Stimulated activated naive CD4-positive, alpha-beta T cell (primary cell): ENCODE results near the gene ACTN1.

ENCODE experiments used
- DNase-seq, 6 experiments: peaks; one replicate each; lab custom pipeline; 2025; lab: John Stamatoyannopoulos, UW

Gene ACTN1

GRCh38 chr14:68919129-68919927, 59.8 kb downstream of the ACTN1 start:
- no peak for DNase-seq

GRCh38 chr14:68918612-68919011, 60.5 kb downstream of the ACTN1 start:
- DNase-seq: peak in 3 of 6 experiments; percentile 4 to 37 (median 28)

GRCh38 chr14:68916358-68916941, 62.7 kb downstream of the ACTN1 start:
- DNase-seq: no peak

- DNase-seq: no peak
These were observed 65.6 kb downstream of the ACTN1 start for GRCh38 chr14:68913516-68913915.

GRCh38 chr14:68911594-68912227, 67.4 kb downstream of the ACTN1 start:
- DNase-seq: peak; percentile 64 to 88 (median 72)

- DNase-seq: no peak
These were observed 68.6 kb downstream of the ACTN1 start for GRCh38 chr14:68910540-68910939.

- no peak for DNase-seq
These were observed 70.3 kb downstream of the ACTN1 start for GRCh38 chr14:68908803-68909202.

- no peak for DNase-seq
These were observed 70.9 kb downstream of the ACTN1 start for GRCh38 chr14:68908201-68908600.

- DNase-seq: no peak
These were observed 72.7 kb downstream of the ACTN1 start for GRCh38 chr14:68906439-68906838.

- no peak for DNase-seq
These were observed 73.8 kb downstream of the ACTN1 start for GRCh38 chr14:68905107-68905895.

- DNase-seq: no peak
These were observed 76.7 kb downstream of the ACTN1 start for GRCh38 chr14:68902357-68902756.

- no peak for DNase-seq
These were observed 80.0 kb downstream of the ACTN1 start for GRCh38 chr14:68899033-68899603.

GRCh38 chr14:68898248-68899032, 80.7 kb downstream of the ACTN1 start:
- DNase-seq: no peak

GRCh38 chr14:68897559-68898155, 81.4 kb downstream of the ACTN1 start:
- no peak for DNase-seq

GRCh38 chr14:68896132-68896531, 83.0 kb downstream of the ACTN1 start:
- no peak for DNase-seq

- no peak for DNase-seq
These were observed 84.0 kb downstream of the ACTN1 start for GRCh38 chr14:68894802-68895703.

- no peak for DNase-seq
These were observed 85.0 kb downstream of the ACTN1 start for GRCh38 chr14:68894123-68894522.

GRCh38 chr14:68893566-68893965, 85.5 kb downstream of the ACTN1 start:
- DNase-seq: no peak

GRCh38 chr14:68892961-68893360, 86.1 kb downstream of the ACTN1 start:
- DNase-seq: no peak
